ENCODE measurements around the gene MRPL50.

- no peak for TF ChIP-seq CTCF (IDR thresholded peaks at IDR 0.05; ENCODE audit: insufficient read depth, low read depth, low read length)
- TF ChIP-seq EZH2 (IDR thresholded peaks at IDR 0.05; ENCODE audit: insufficient read depth, low read length) = no peak
Observed at GRCh38 chr9:101381118-101381517, 17.3 kb downstream of the MRPL50 start.

Measured in astrocyte (in vitro differentiated cells and primary cell).